ENCODE results near the gene FBXW9. TPM values are rescaled to one million over a fixed set of nuclear protein-coding genes. Genes with fewer than 3 reads are reported as not detected.
A peak's percentile ranks its signal among the peaks of the same experiment; 100 is the strongest.

The FBXW9 gene
- polyA plus RNA-seq, 1 donor from 2014 or later, result 16.2 TPM

DNA sequence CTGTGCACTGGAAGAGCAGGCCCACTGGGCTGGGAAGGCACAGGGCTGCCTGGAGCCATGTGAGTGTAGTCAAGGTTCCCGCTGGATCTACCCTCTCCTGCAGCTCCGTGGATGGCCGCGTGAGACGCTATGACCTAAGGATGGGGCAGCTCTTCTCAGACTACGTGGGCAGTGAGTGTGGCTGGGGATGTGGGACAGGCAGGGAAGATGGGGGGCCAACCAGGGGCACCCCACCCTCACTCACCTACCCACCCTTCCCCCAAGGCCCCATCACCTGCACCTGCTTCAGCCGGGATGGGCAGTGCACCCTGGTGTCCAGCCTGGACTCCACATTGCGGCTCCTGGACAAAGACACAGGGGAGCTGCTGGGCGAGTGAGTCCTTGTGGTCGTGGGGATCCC lies 23.7 kb downstream of the FBXW9 start:
- Histone ChIP-seq H3K27ac (ENCODE audit: low read length) (no peak overlapping the region), H3K36me3 (ENCODE audit: insufficient read depth, low read length) (no peaks in the 10 kb centered on the region), H3K9me2 (ENCODE audit: insufficient read depth, low read length) (no peaks in the 10 kb centered on the region)

DNA sequence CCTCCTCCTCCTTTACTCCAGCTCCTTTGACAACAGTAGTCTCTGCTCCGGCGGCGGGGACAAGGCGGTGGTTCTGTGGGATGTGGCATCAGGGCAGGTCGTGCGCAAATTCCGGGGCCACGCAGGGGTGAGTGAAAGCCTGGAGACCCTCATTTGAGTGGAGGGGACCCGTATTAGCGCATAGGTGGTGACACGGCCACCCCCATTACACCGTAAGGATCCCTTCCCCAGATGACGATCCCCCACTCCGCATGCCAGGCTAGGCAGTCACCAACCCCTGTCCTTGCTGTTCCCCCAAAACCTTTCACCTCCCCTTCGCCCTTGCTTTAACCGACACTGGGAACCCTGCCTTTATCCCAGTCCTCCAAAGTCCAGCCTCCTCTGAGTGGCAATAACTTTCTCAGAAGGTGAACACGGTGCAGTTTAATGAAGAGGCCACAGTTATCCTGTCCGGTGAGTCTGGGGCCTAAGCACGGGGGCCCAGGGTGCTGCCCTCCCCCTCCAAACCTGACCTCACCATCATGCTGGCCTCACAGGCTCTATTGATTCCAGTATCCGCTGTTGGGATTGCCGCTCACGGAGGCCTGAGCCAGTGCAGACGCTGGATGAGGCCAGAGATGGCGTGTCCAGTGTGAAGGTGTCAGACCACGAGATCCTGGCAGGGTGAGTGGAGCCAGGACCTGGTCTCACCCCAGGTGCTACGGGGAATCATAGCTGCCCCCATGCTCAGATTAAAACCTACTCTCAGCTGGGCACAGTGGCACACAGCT lies 26.1 kb downstream of the FBXW9 start:
- Histone ChIP-seq H3K27ac (ENCODE audit: low read length) (peak overlapping the region; percentile 95), H3K4me2 (ENCODE audit: low read length) (peak overlapping the region; percentile 94), H3K9me2 (ENCODE audit: insufficient read depth, low read length) (no peaks in the 10 kb centered on the region), H3K4me3 (ENCODE audit: low read length) (peak overlapping the region; percentile 87), H3K79me2 (replicated peaks; ENCODE audit: insufficient read depth, low read length) (peaks cover 29% of the 10 kb centered on the region), H2AFZ (ENCODE audit: low read depth, low read length) (peak overlapping the region; percentile 86), H3K36me3 (ENCODE audit: insufficient read depth, low read length) (no peaks in the 10 kb centered on the region), H4K20me1 (ENCODE audit: insufficient read depth) (no peaks in the 10 kb centered on the region), H3K9ac (ENCODE audit: low read length) (peak overlapping the region; percentile 87), H3K27me3 (ENCODE audit: insufficient read depth, low read depth, low read length) (no peaks in the 10 kb centered on the region), H3K9me3 (ENCODE audit: low read length) (no peaks in the 10 kb centered on the region), H3F3A (ENCODE audit: insufficient read depth, low read length, poor library complexity, severe bottlenecking) (no peaks in the 10 kb centered on the region)
- no peak for TF ChIP-seq SMC3 (conservative IDR thresholded peaks at IDR 0.05; ENCODE audit: poor library complexity)

More for the DNA sequence above, 23.7 kb downstream of the FBXW9 start:
- H3K4me3 ChIP-seq (ENCODE audit: low read length), result no peak overlapping the region
- no peak overlapping the region for H3K4me2 ChIP-seq (ENCODE audit: low read length)
- TF ChIP-seq POLR2AphosphoS5 (IDR thresholded peaks at IDR 0.05), result no peak
- no peak for TF ChIP-seq RAD21 (conservative IDR thresholded peaks at IDR 0.05)
- TF ChIP-seq, protein P1, sequence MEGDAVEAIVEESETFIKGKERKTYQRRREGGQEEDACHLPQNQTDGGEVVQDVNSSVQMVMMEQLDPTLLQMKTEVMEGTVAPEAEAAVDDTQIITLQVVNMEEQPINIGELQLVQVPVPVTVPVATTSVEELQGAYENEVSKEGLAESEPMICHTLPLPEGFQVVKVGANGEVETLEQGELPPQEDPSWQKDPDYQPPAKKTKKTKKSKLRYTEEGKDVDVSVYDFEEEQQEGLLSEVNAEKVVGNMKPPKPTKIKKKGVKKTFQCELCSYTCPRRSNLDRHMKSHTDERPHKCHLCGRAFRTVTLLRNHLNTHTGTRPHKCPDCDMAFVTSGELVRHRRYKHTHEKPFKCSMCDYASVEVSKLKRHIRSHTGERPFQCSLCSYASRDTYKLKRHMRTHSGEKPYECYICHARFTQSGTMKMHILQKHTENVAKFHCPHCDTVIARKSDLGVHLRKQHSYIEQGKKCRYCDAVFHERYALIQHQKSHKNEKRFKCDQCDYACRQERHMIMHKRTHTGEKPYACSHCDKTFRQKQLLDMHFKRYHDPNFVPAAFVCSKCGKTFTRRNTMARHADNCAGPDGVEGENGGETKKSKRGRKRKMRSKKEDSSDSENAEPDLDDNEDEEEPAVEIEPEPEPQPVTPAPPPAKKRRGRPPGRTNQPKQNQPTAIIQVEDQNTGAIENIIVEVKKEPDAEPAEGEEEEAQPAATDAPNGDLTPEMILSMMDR (IDR thresholded peaks at IDR 0.05; ENCODE audit: poor library complexity, severe bottlenecking), result no peak
- TF ChIP-seq EP300 (conservative IDR thresholded peaks at IDR 0.05; ENCODE audit: poor library complexity, severe bottlenecking), result no peak
- no peak for TF ChIP-seq TAF1 (IDR thresholded peaks at IDR 0.05; ENCODE audit: low read depth)
- no peak for TF ChIP-seq SMC3 (conservative IDR thresholded peaks at IDR 0.05; ENCODE audit: poor library complexity)
- TF ChIP-seq MXI1 (conservative IDR thresholded peaks at IDR 0.05; ENCODE audit: poor library complexity, severe bottlenecking), result no peak
- no peak for TF ChIP-seq EZH2 (IDR thresholded peaks at IDR 0.05; ENCODE audit: borderline replicate concordance, insufficient read depth, low read length, poor library complexity, severe bottlenecking)
- TF ChIP-seq, protein P2, sequence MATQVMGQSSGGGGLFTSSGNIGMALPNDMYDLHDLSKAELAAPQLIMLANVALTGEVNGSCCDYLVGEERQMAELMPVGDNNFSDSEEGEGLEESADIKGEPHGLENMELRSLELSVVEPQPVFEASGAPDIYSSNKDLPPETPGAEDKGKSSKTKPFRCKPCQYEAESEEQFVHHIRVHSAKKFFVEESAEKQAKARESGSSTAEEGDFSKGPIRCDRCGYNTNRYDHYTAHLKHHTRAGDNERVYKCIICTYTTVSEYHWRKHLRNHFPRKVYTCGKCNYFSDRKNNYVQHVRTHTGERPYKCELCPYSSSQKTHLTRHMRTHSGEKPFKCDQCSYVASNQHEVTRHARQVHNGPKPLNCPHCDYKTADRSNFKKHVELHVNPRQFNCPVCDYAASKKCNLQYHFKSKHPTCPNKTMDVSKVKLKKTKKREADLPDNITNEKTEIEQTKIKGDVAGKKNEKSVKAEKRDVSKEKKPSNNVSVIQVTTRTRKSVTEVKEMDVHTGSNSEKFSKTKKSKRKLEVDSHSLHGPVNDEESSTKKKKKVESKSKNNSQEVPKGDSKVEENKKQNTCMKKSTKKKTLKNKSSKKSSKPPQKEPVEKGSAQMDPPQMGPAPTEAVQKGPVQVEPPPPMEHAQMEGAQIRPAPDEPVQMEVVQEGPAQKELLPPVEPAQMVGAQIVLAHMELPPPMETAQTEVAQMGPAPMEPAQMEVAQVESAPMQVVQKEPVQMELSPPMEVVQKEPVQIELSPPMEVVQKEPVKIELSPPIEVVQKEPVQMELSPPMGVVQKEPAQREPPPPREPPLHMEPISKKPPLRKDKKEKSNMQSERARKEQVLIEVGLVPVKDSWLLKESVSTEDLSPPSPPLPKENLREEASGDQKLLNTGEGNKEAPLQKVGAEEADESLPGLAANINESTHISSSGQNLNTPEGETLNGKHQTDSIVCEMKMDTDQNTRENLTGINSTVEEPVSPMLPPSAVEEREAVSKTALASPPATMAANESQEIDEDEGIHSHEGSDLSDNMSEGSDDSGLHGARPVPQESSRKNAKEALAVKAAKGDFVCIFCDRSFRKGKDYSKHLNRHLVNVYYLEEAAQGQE (IDR thresholded peaks at IDR 0.05; ENCODE audit: borderline replicate concordance), result no peak
- H3K27me3 ChIP-seq (ENCODE audit: insufficient read depth, low read depth, low read length), result no peaks in the 10 kb centered on the region
- no peaks in the 10 kb centered on the region for H3K9me3 ChIP-seq (ENCODE audit: low read length)
- H3K9ac ChIP-seq (ENCODE audit: low read length), result no peak overlapping the region
- H2AFZ ChIP-seq (ENCODE audit: low read depth, low read length), result no peak overlapping the region
- H3F3A ChIP-seq (ENCODE audit: insufficient read depth, low read length, poor library complexity, severe bottlenecking), result no peaks in the 10 kb centered on the region
- peaks cover 14% of the 10 kb centered on the region for H3K79me2 ChIP-seq (replicated peaks; ENCODE audit: insufficient read depth, low read length)
- peaks cover 3% of the 10 kb centered on the region for H4K20me1 ChIP-seq (ENCODE audit: insufficient read depth)

Measured in neural cell (in vitro differentiated cells).